Activated CD4-positive, alpha-beta T cell treated with anti-CD3 and anti-CD28 coated beads for 36 hours (primary cell): Measurements from ENCODE around the gene PPP1R1C. TPM values are rescaled to one million over a fixed set of nuclear protein-coding genes. Genes with fewer than 3 reads are reported as not detected.

Experiments used
- ATAC-seq: fragments of 200-7000 bp; cut with Tn5 transposase; one replicate; pipeline ENCODE4 v1.10.0; 2021; ENCODE audit warnings: mild to moderate bottlenecking, moderate library complexity
- CTCF ChIA-PET: fragments of 350-600 bp; sonication (Branson Sonifier 250); formaldehyde crosslinking; loops from one replicate; lab custom pipeline; 2021; ENCODE audit warnings: antibody characterized with exemption; lab: Charles Lee
- POLR2A ChIA-PET: fragments of 350-600 bp; sonication (Branson Sonifier 250); formaldehyde crosslinking; loops from one replicate; lab custom pipeline; 2021; ENCODE audit warnings: antibody characterized with exemption, inconsistent platforms; lab: Charles Lee
- DNase-seq: peaks from one replicate; pipeline ENCODE4 v3.0.0-alpha.2; 2020
- H3K27ac Mint-ChIP-seq: one replicate; pipeline ENCODE4 v1.8.0; 2021; ENCODE audit warnings: mixed read lengths
- H3K27me3 Mint-ChIP-seq: one replicate; pipeline ENCODE4 v1.8.0; 2021; ENCODE audit warnings: mixed read lengths
- H3K36me3 Mint-ChIP-seq: one replicate; pipeline ENCODE4 v1.8.0; 2021; ENCODE audit warnings: low read depth, mixed read lengths
- H3K4me1 Mint-ChIP-seq: one replicate; pipeline ENCODE4 v1.8.0; 2021; ENCODE audit warnings: mixed read lengths
- H3K4me3 Mint-ChIP-seq: one replicate; pipeline ENCODE4 v1.8.0; 2021; ENCODE audit warnings: mild to moderate bottlenecking, moderate library complexity, mixed read lengths
- H3K9me3 Mint-ChIP-seq: one replicate; pipeline ENCODE4 v1.8.0; 2021; ENCODE audit warnings: low read depth, mixed read lengths
- intact Hi-C, 2 experiments: fragments of 100-400 bp; cut with DNase I in 1 of 2; cut with micrococcal nuclease in 1 of 2; formaldehyde crosslinking; loops; one replicate each; pipeline versions ENCODE4 v1.14.2 to v1.15.1; 2022 to 2024; cut with DNase I, micrococcal nuclease
- total RNA-seq, 2 experiments: library from RNA; stranded (reverse); gene quantifications; one replicate each; pipeline ENCODE4 v1.2.3, GENCODE V29; 2021

Gene PPP1R1C
- total RNA-seq, 2 experiments from 2014 or later: not detected

- Mint-ChIP-seq H3K4me3 (no peak overlapping the region), H3K36me3 (no peaks in the 10 kb centered on the region), H3K9me3 (peaks cover 5% of the 10 kb centered on the region), H3K27me3 (peaks cover 18% of the 10 kb centered on the region), H3K4me1 (no peaks in the 10 kb centered on the region), H3K27ac (no peak overlapping the region)
- ChIA-PET CTCF (interaction anchor here (0.6 kb wide), 1 partner anchor 1104 kb away, joined by 3 read pairs; no protein-coding TSS in a partner anchor), POLR2A (no interaction called here)
- no peak for ATAC-seq
- intact Hi-C loops: no loop called here
- no peak for DNase-seq
Observed at GRCh38 chr2:181972431-181973170, 13.1 kb upstream of the PPP1R1C start.

GRCh38 chr2:181973171-181973783 is 12.4 kb upstream of the PPP1R1C start:
- Mint-ChIP-seq H3K4me1 (peaks cover 6% of the 10 kb centered on the region), H3K27ac (no peak overlapping the region), H3K4me3 (no peak overlapping the region), H3K36me3 (no peaks in the 10 kb centered on the region), H3K9me3 (peaks cover 5% of the 10 kb centered on the region), H3K27me3 (peaks cover 15% of the 10 kb centered on the region)
- DNase-seq: no peak
- ChIA-PET CTCF (no interaction called here), POLR2A (no interaction called here)
- intact Hi-C loops: no loop called here
- ATAC-seq: no peak

- ATAC-seq (peak; percentile 90), DNase-seq (peak; percentile 64)
- no peak overlapping the region for H3K4me3 Mint-ChIP-seq
- no peak overlapping the region for H3K27ac Mint-ChIP-seq
- ChIA-PET CTCF (interaction anchor here (1.0 to 1.5 kb wide), 2 partner anchors 23 to 110 kb away, joined by 4 to 7 read pairs; no protein-coding TSS in a partner anchor), POLR2A (no interaction called here)
- H3K36me3 Mint-ChIP-seq: no peaks in the 10 kb centered on the region
- H3K27me3 Mint-ChIP-seq: peaks cover 3% of the 10 kb centered on the region
- no peaks in the 10 kb centered on the region for H3K9me3 Mint-ChIP-seq
- intact Hi-C loops: no loop called here
- H3K4me1 Mint-ChIP-seq: peaks cover 8% of the 10 kb centered on the region
Observed at GRCh38 chr2:181977661-181978350, 7.8 kb upstream of the PPP1R1C start.

GRCh38 chr2:181978351-181979150 is 7.1 kb upstream of the PPP1R1C start:
- H3K27ac Mint-ChIP-seq: no peak overlapping the region
- no peaks in the 10 kb centered on the region for H3K9me3 Mint-ChIP-seq
- peaks cover 8% of the 10 kb centered on the region for H3K4me1 Mint-ChIP-seq
- no peaks in the 10 kb centered on the region for H3K36me3 Mint-ChIP-seq
- no peak overlapping the region for H3K4me3 Mint-ChIP-seq
- POLR2A ChIA-PET: no interaction called here
- peak; percentile 32 for ATAC-seq
- intact Hi-C loops: no loop called here
- CTCF ChIA-PET: interaction anchor here (1.0 to 1.5 kb wide), 2 partner anchors 24 to 109 kb away, joined by 4 to 7 read pairs; no protein-coding TSS in a partner anchor
- no peak for DNase-seq
- peaks cover 3% of the 10 kb centered on the region for H3K27me3 Mint-ChIP-seq

GRCh38 chr2:181984060-181984459 is 1.6 kb upstream of the PPP1R1C start:
- intact Hi-C loops: no loop called here
- no peak overlapping the region for H3K4me3 Mint-ChIP-seq
- no peaks in the 10 kb centered on the region for H3K4me1 Mint-ChIP-seq
- no peak overlapping the region for H3K27ac Mint-ChIP-seq
- ChIA-PET POLR2A (no interaction called here), CTCF (interaction anchor here (1.1 kb wide), 1 partner anchor 30 kb away, joined by 3 read pairs; no protein-coding TSS in a partner anchor)
- H3K36me3 Mint-ChIP-seq: no peaks in the 10 kb centered on the region
- DNase-seq (no peak), ATAC-seq (no peak)
- H3K27me3 Mint-ChIP-seq: no peaks in the 10 kb centered on the region
- H3K9me3 Mint-ChIP-seq: no peaks in the 10 kb centered on the region

- no peak for ATAC-seq
- ChIA-PET CTCF (interaction anchor here (1.1 kb wide), 1 partner anchor 8 kb away, joined by 3 read pairs; no protein-coding TSS in a partner anchor), POLR2A (no interaction called here)
- Mint-ChIP-seq H3K9me3 (no peaks in the 10 kb centered on the region), H3K36me3 (no peaks in the 10 kb centered on the region), H3K4me3 (no peak overlapping the region), H3K4me1 (no peaks in the 10 kb centered on the region), H3K27ac (no peak overlapping the region), H3K27me3 (no peaks in the 10 kb centered on the region)
- intact Hi-C loops: no loop called here
- no peak for DNase-seq
Observed at GRCh38 chr2:181984814-181985631, 630 bp upstream of the PPP1R1C start.

- POLR2A ChIA-PET: no interaction called here
- DNase-seq: no peak
- Mint-ChIP-seq H3K4me1 (no peaks in the 10 kb centered on the region), H3K36me3 (no peaks in the 10 kb centered on the region), H3K9me3 (no peaks in the 10 kb centered on the region), H3K27me3 (no peaks in the 10 kb centered on the region), H3K4me3 (no peak overlapping the region), H3K27ac (no peak overlapping the region)
- intact Hi-C loops: no loop called here
- no peak for ATAC-seq
- CTCF ChIA-PET: interaction anchor here (1.0 to 1.2 kb wide), 2 partner anchors 14 to 47 kb away, joined by 3 to 4 read pairs; no protein-coding TSS in a partner anchor
Observed at GRCh38 chr2:181988154-181988924, 2.7 kb downstream of the PPP1R1C start.

- CTCF ChIA-PET: no interaction called here
- Mint-ChIP-seq H3K27me3 (no peaks in the 10 kb centered on the region), H3K27ac (no peak overlapping the region), H3K4me3 (no peak overlapping the region), H3K9me3 (no peaks in the 10 kb centered on the region), H3K36me3 (no peaks in the 10 kb centered on the region), H3K4me1 (no peaks in the 10 kb centered on the region)
- ATAC-seq (no peak), DNase-seq (no peak)
- POLR2A ChIA-PET: no interaction called here
- intact Hi-C loops: no loop called here
Observed at GRCh38 chr2:181989099-181989498, 3.4 kb downstream of the PPP1R1C start.

- Mint-ChIP-seq H3K27me3 (no peaks in the 10 kb centered on the region), H3K9me3 (no peaks in the 10 kb centered on the region), H3K4me1 (no peaks in the 10 kb centered on the region), H3K36me3 (no peaks in the 10 kb centered on the region), H3K4me3 (no peak overlapping the region), H3K27ac (no peak overlapping the region)
- POLR2A ChIA-PET: no interaction called here
- intact Hi-C loops: no loop called here
- ATAC-seq (no peak), DNase-seq (no peak)
- CTCF ChIA-PET: no interaction called here
Observed at GRCh38 chr2:181991171-181991885, 5.7 kb downstream of the PPP1R1C start.
